ENCODE results near the gene EVC2.
"Not testable (repeated sequence)": the region's sequence is repeated elsewhere in the genome, so short reads cannot be mapped to it uniquely, and the experiment has no call there.

The EVC2 gene

DNA sequence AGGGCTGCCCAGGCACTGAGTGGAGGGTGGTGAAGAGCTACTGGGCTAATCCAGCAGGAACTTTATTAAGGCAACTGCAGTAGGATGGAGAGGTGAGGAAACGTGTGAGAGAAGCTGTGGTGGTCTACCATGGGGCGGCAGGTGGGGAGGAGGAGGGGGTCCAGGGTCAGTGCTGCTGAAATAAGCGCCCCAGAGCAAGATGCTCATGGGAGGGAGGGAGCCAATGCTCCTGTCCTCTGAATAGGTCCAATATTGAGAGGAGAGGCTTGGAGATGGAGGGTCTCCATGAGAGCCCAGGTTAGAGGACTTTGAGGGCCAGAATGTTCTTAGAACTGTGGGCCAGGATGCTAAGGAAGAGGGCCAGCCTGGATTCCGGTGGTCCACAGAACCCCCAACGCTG lies 37.9 kb upstream of the EVC2 start:
- no peak for DNase-seq

DNA sequence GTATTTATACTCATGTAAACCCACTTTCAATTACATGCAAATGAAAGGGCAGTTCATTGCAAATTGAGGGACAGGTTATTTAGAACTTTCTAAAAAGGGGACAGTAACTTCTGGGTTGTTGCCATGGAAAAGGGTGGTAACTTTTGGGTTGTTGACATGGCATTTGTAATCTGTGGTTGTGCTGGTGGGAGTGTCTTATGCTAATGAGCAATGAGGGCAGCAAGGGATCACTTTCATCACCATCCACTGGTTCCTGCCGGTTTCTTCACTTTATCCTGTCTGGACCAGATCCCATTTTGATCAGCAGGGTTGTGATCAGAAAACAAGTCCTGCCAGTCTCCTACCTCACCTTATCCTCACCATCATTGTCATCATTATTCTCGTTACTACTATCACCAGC lies 34.6 kb upstream of the EVC2 start:
- DNase-seq = no peak

GRCh38 chr4:5742388-5742787 lies 34.0 kb upstream of the EVC2 start:
- DNase-seq = no peak

- DNase-seq = no peak
Measured at GRCh38 chr4:5738061-5738460, 29.7 kb upstream of the EVC2 start.

DNA sequence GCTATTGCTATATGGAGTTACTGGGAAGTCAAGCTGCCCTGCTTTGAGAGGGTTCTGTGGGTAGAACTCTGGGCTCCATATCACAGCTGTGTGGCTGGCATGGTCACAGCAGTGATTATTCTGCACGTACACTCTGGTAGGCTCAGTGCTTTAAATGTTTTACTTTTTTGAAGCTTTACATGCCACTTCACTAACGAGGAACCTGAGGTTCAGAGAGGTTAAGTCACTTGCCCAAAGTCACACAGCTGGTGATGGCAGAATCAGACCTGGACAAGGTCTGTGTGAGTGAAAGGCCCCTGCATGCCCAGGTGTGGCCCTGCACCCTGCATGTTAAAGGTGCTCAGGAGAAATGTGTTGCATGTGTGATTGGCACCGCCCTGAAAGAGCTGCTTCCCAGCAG lies 27.1 kb upstream of the EVC2 start:
- DNase-seq = no peak

DNA sequence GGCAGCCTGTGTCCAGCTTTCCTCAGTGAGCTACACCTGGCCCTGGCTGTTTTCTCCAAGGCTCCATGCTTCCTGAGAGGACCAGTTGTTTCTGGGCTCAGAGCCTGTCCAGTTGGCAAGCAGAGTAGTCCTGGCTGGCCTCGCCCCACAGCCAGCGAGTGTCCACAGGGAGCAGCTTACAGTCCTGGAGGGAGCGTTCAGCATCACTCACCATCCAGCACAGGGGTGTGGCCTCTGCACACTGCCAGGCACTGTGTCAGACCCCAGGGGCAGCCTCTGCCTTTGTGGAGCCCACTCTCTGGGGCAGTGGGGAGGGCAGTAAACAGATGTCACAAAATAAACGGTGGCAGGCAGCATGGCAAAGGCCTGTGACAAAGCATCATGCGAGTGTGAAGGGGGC lies 26.5 kb upstream of the EVC2 start:
- no peak for DNase-seq

DNA sequence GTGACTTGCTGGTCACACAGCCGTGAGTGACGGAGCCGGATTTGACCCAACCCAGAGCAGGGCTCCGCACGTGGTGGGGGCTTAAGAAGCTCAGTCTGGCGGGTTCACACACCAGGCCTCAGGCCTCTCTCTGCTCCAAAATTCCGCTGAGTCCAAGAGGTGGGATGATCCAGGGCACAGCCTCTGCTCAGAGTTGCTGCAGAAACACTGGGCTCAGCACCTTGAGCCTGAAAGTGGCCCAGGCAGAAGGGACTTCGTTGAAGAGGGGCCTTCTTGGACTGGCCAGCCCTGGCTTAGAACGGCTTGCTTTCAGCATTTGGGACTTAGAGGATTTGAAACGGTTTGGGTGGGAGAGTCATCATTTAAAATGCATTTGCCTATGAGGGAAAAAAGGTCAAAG lies 23.8 kb upstream of the EVC2 start:
- no peak for DNase-seq

GRCh38 chr4:5730993-5731990 lies 22.9 kb upstream of the EVC2 start:
- DNase-seq = no peak

GRCh38 chr4:5730436-5730835 lies 22.1 kb upstream of the EVC2 start:
- DNase-seq = no peak

- DNase-seq = not testable (repeated sequence)
Measured at GRCh38 chr4:5728412-5728811, 20.1 kb upstream of the EVC2 start.

GRCh38 chr4:5724377-5724776 lies 16.0 kb upstream of the EVC2 start:
- DNase-seq = no peak

DNA sequence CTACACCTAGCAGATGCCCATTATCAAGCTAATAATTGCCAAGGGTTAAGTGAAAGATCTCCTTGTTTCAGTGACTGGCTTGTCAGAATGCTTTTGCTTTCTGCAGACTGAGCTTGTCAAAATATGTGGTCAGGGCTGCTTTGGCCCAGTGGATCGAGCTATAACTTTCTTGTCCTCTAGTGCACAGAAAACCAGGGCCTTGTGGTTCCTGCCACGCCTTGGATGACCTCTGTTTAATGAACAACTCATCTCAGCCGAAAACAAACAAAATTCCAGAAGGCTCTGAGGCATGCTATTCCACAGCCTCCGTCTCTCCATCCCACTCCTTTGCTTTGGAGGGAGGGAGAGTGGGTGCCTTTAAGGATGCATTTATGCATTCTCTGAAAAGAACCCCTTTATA lies 14.0 kb upstream of the EVC2 start:
- no peak for DNase-seq

DNA sequence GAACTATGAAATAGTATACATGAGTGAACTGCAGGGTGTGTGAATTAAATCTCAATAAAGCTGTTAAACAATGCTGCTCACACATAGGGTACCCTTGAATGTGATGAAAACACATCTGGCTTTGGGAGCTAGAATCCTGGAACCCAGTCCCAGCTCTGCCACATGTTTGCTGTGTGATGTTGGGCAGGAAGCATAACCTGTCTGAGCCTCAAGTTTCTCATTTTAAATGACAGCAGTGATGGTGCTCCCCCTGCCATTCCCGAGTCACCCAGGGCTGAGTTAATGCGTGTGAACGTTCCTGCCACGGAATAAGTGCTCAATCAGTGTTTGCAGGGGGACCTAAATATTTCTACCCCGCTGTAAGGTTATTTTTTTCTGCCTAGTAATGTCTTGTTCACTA lies 13.6 kb upstream of the EVC2 start:
- DNase-seq = no peak

DNA sequence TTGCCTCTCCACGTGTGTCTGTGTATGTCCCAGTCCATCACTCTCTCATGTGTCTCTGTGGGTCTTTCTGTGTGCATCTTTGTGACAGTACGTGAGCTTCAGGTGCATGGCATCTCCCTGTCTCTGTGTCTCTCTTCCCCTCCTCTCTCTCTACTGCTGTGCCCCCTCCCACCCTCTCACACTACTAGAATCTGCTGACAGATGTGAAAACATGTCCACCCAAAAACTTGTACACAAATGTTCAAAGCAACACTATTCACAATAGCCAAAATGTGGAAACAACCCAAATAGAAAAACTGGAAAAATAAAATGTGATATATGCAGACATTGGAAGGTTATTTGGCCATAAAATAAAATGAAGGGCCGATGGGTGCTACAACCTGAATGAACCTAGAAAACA lies 12.6 kb upstream of the EVC2 start:
- DNase-seq = no peak

DNA sequence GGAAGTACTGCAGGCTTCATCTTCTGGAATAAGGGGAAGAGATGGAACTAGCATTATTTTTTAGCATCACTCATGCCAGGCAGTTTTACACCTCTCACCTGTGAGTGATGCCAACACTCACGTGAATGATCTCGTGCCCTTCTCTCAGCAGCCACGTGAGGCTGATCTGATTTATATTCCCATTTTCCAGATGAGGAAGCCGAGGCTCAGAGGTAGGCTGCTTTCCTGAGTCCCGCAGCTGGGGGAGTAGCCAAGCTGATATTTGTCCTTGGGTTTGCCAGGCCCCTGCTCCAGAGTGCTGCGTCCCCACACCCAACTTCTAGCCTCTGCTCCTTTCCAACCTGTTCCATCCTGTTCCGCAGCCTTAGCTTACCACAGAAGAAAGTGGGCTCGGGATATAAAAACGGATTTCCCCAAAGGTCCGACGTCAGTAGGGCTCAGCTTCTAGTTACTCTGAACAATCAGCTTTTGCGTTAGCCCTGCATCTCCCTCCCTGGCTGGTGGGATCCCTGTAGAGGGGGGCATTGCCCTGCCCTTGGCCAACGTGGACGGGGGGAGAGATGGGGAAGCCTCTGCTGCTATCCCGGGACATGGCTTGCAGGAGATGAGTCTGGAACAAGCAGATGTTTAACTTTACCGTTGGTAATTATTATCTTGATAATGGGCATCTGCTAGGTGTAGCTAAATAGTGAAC lies 11.9 kb upstream of the EVC2 start:
- DNase-seq = no peak

DNA sequence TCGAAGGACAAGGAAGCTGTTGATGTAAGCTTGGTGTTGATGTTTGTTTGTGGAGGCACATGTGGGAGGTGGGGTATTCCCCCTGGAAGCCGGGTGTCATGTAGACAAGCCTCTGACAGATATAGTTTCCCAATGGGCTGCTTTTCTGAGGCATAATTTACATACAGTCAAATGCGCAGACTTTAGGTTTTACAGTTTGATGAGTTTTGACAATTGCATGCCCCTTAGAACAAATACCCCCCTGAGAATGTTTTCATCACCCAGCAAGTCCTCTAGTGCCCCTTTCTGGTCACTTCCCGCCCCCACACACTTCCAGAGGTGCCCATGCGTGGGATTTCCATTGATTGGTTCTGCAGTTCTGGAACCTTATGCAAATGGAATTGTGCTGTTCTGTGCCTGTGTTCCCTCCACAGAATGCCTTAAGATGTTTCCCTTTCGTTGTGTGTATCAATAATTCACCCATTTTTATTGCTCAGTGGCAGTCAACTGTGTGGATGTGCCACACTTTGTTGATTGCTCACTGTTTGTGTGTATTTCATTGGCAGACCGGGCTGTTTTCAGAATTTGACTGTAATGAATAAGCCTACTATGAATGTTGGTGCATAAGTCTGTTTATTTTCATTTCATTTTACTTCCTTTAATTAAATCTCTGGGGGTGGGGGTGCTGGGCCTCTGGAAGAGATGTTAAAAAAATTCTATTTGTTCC lies 11.1 kb upstream of the EVC2 start:
- no peak for DNase-seq

DNA sequence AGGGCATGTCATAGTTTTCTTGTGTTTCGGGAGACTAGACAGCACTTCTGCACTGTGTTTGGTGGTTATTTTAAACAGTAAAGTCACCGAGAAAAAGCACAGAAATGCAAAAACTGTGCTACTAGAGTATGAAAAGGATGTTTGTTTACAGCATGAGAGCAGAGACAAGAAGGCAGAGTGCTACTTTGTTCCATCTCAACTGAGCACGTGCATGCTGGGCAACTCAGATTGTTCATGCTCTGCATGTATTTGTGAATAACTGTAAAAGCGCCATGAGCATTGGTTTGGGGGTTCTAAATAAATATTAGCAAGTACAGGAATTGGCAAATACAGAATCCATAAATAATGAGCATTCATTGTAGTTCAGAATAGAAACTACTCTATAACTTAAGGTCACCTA lies 10.1 kb upstream of the EVC2 start:
- DNase-seq = no peak

DNA sequence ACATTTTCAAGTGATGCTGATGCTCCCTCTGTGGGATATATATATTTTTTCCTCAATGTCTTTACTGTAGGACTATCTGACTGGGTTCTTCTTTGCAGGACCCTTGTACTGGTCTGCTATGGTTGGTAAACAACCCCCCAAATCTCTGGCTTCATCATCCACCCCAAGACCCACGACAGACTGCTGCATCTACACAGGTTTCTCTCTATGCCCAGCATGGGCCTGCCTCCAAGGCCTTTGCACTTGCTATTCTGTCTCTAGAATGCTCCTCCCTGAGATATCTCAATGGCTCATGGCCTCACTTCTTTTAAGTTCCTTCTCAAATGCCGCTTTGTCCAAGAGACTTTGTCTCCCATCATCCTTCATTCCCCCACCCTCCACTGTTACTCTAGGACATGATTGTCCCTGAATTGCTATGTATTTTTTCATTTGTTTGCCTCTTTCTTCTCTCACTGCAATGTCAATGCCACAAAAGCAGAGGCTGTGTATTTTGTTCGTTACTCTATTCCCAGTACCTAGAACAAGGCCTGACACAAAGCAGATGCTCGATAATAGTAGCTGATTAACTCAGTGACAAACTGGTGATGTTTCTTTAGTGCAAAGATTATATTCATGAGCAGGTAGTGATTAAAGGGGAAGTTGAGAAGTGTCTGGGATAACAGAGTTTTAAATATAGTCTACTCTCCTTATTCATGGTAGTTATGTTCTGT lies 9.2 kb upstream of the EVC2 start:
- DNase-seq = no peak

- DNase-seq = no peak
Measured at GRCh38 chr4:5716391-5716790, 8.0 kb upstream of the EVC2 start.

DNA sequence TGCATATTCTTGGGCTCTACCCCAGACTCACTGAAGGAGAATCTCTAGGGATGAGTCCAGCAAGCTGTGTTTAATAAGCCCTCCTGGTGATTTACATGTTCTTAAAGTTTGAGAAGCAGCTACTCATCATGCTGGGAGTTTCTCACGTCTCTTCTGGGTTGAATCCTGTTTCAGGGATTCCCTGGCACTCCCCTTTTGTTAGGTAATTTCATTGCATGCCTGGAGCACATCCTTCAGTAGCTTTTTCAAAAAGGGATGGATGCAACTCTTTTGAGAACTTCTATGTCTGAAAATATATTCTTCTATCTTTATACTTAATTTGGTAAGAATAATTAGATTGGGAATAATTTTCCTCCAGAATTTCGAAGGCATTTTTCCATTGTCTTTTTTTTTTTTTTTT lies 7.0 kb upstream of the EVC2 start:
- no peak for DNase-seq

GRCh38 chr4:5713861-5714260 lies 5.5 kb upstream of the EVC2 start:
- no peak for DNase-seq

GRCh38 chr4:5712931-5713330 lies 4.6 kb upstream of the EVC2 start:
- DNase-seq = no peak

DNA sequence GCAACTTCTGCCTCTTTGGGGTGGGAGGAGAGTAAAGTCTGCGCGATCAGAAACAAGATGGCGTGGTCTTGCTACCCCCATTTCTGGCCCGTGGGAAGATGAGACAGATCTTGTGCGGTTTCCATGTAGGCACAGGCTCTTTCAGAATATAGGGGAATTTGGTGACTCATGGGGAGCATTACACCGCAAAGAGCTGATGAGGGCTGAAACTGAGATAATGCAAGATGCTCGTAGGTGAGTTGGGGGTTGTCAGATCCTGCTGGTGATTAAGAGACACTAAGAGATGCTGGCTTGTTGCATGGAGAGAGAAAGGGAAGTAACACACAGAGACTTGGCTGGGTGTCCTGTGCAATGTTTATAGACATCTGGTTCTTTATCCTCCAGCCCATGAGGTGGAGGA lies 4.2 kb upstream of the EVC2 start:
- DNase-seq = no peak

All from DMS 273 treated with DMSO at 0.1 percent for 48 hours (cell line).